Astrocyte (in vitro differentiated cells and primary cell): Measurements from ENCODE around the gene ADD1.

ENCODE experiments used
- EZH2 ChIP-seq: IDR thresholded peaks from 2 replicates; pipeline ENCODE4 v1.6.1; 2012; ENCODE audit warnings: mild to moderate bottlenecking, low read length, inconsistent platforms; ENCODE audit not compliant: insufficient read depth
- TF ChIP-seq, protein P1 (sequence below): IDR thresholded peaks from 2 replicates; pipeline ENCODE4 v1.5.1; 2011; ENCODE audit warnings: low read depth, mild to moderate bottlenecking, inconsistent platforms, low read length, moderate library complexity; ENCODE audit not compliant: insufficient read depth

DNA sequence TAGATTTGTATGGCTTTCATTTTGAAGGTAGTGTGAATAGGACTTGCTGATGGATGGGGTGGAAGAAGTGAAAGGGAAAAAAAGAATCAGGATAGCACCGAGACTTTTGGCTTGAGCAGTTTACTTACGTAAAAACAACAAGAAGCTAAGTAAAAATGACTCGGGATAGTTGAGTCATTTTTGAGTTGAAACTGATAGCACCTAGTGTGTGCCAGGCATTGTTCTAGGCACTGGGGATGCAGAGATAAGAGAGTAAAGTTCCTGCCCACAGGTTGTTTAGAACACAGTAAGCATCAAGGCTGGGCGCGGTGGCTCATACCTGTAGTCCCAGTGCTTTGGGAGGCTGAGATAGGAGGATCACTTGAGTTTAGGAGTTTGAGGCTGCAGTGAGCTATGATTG, 34.7 kb downstream of the ADD1 start:
- TF ChIP-seq, protein P1, sequence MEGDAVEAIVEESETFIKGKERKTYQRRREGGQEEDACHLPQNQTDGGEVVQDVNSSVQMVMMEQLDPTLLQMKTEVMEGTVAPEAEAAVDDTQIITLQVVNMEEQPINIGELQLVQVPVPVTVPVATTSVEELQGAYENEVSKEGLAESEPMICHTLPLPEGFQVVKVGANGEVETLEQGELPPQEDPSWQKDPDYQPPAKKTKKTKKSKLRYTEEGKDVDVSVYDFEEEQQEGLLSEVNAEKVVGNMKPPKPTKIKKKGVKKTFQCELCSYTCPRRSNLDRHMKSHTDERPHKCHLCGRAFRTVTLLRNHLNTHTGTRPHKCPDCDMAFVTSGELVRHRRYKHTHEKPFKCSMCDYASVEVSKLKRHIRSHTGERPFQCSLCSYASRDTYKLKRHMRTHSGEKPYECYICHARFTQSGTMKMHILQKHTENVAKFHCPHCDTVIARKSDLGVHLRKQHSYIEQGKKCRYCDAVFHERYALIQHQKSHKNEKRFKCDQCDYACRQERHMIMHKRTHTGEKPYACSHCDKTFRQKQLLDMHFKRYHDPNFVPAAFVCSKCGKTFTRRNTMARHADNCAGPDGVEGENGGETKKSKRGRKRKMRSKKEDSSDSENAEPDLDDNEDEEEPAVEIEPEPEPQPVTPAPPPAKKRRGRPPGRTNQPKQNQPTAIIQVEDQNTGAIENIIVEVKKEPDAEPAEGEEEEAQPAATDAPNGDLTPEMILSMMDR, result no peak
- TF ChIP-seq EZH2, result no peak
